Cardiac muscle cell (in vitro differentiated cells and primary cell): ENCODE measurements around the gene OR10A6. TPM values are rescaled to one million over a fixed set of nuclear protein-coding genes. Genes with fewer than 3 reads are reported as not detected.

Experiments used
- DNase-seq, 2 donors: peaks; one replicate each; pipeline versions ENCODE4 v3.0.0 to v3.0.0-alpha.2; 2010 to 2017; ENCODE audit warnings: low read depth in 1 of 2, low spot score in 1 of 2
- H3K27ac ChIP-seq: fragments of 200-600 bp; sonication (generic); 2 replicates; pipeline ENCODE4 v1.5.1; 2016
- H3K27me3 ChIP-seq: fragments of 200-600 bp; sonication (generic); 2 replicates; pipeline ENCODE4 v1.6.0; 2016; ENCODE audit warnings: control low read depth
- H3K36me3 ChIP-seq: fragments of 200-600 bp; sonication (generic); 2 replicates; pipeline ENCODE4 v1.5.1; 2016; ENCODE audit warnings: control low read depth
- H3K4me1 ChIP-seq: fragments of 200-600 bp; sonication (generic); 2 replicates; pipeline ENCODE4 v1.8.1; 2017; ENCODE audit warnings: low read depth, mild to moderate bottlenecking, mixed run types
- H3K4me3 ChIP-seq: fragments of 200-600 bp; sonication (generic); 2 replicates; pipeline ENCODE4 v1.5.1; 2016; ENCODE audit warnings: mild to moderate bottlenecking
- H3K9me3 ChIP-seq: fragments of 200-600 bp; sonication (generic); 2 replicates; pipeline ENCODE4 v1.5.1; 2017; ENCODE audit warnings: low read depth, mild to moderate bottlenecking, control low read depth
- CTCF ChIP-seq: IDR thresholded peaks from 2 replicates; pipeline ENCODE4 v1.5.1; 2012; ENCODE audit warnings: low read depth, mild to moderate bottlenecking, low read length
- polyA plus RNA-seq: library from polyadenylated mRNA; unstranded; fragments of >200 nt; fragmentation: Nextera tagmentation; extraction: Ambion mirVana; gene quantifications from 2 replicates; pipeline ENCODE4 v1.2.1, GENCODE V29; 2016
- total RNA-seq: library from RNA; depleted of rRNA; stranded (reverse); fragments of >200 nt; gene quantifications from 2 replicates; pipeline ENCODE4 v1.2.3, GENCODE V29; 2016

Gene OR10A6
- total and polyA plus RNA-seq, 2 experiments from 2014 or later, result not detected

- no peak overlapping the region for H3K4me3 ChIP-seq
- no peaks in the 10 kb centered on the region for H3K36me3 ChIP-seq
- no peak for DNase-seq
- no peaks in the 10 kb centered on the region for H3K9me3 ChIP-seq
- TF ChIP-seq CTCF, result no peak
- no peaks in the 10 kb centered on the region for H3K4me1 ChIP-seq
- H3K27me3 ChIP-seq, result no peaks in the 10 kb centered on the region
- no peak overlapping the region for H3K27ac ChIP-seq
These were observed 10.1 kb upstream of the OR10A6 start for GRCh38 chr11:7941146-7941545.

- no peaks in the 10 kb centered on the region for H3K4me1 ChIP-seq
- H3K9me3 ChIP-seq, result no peaks in the 10 kb centered on the region
- no peak overlapping the region for H3K4me3 ChIP-seq
- no peak for TF ChIP-seq CTCF
- no peaks in the 10 kb centered on the region for H3K36me3 ChIP-seq
- H3K27me3 ChIP-seq, result no peaks in the 10 kb centered on the region
- H3K27ac ChIP-seq, result no peak overlapping the region
- DNase-seq, result no peak
These were observed 5.5 kb upstream of the OR10A6 start for GRCh38 chr11:7936615-7937014.

GRCh38 chr11:7927635-7928034 is 3.4 kb downstream of the OR10A6 start:
- no peaks in the 10 kb centered on the region for H3K9me3 ChIP-seq
- no peaks in the 10 kb centered on the region for H3K27me3 ChIP-seq
- DNase-seq, result peak in 1 of 2 donors; percentile 32
- H3K27ac ChIP-seq, result no peak overlapping the region
- H3K4me3 ChIP-seq, result no peak overlapping the region
- no peaks in the 10 kb centered on the region for H3K36me3 ChIP-seq
- no peaks in the 10 kb centered on the region for H3K4me1 ChIP-seq
- no peak for TF ChIP-seq CTCF

- Histone ChIP-seq H3K36me3 (no peaks in the 10 kb centered on the region), H3K9me3 (no peaks in the 10 kb centered on the region), H3K4me1 (no peaks in the 10 kb centered on the region), H3K27ac (no peak overlapping the region), H3K27me3 (no peaks in the 10 kb centered on the region), H3K4me3 (no peak overlapping the region)
- no peak for DNase-seq
- no peak for TF ChIP-seq CTCF
These were observed 6.5 kb downstream of the OR10A6 start for GRCh38 chr11:7924536-7924935.

GRCh38 chr11:7918141-7918540 is 12.9 kb downstream of the OR10A6 start:
- Histone ChIP-seq H3K36me3 (no peaks in the 10 kb centered on the region), H3K27ac (no peak overlapping the region), H3K4me1 (no peaks in the 10 kb centered on the region), H3K4me3 (no peak overlapping the region), H3K9me3 (no peaks in the 10 kb centered on the region), H3K27me3 (no peaks in the 10 kb centered on the region)
- no peak for TF ChIP-seq CTCF
- no peak for DNase-seq

GRCh38 chr11:7911011-7911410 is 20.1 kb downstream of the OR10A6 start:
- H3K4me3 ChIP-seq, result no peak overlapping the region
- no peak overlapping the region for H3K27ac ChIP-seq
- no peak for DNase-seq
- H3K4me1 ChIP-seq, result no peaks in the 10 kb centered on the region
- TF ChIP-seq CTCF, result no peak
- H3K36me3 ChIP-seq, result no peaks in the 10 kb centered on the region
- H3K27me3 ChIP-seq, result no peaks in the 10 kb centered on the region
- no peaks in the 10 kb centered on the region for H3K9me3 ChIP-seq
